ENCODE results near the gene RAB11FIP2. TPM values are rescaled to one million over a fixed set of nuclear protein-coding genes. Genes with fewer than 3 reads are reported as not detected.

The RAB11FIP2 gene
- total RNA-seq, 4 donors from 2014 or later: 27.4 to 52.9 (median 39.8) TPM

DNA sequence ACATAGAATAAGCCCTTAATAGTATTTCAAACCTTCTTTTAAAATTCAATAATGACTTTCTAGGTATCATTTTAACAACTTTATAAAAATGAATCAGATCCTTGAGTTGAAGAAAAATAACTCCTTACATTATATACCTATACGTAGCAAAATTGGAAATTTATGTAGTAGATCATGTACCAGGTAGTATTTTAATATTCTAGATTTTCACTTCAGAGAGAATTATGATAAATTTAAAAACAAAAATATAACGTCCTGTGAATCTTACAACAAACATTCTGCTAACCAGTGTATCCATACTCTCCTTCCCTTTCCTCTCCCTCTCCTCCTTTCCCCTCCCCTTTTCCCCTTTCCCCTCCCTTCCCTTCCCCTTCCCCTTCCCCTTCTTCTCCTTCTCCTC is 6.1 kb upstream of the RAB11FIP2 start:
- no peak overlapping the region for H3K4me3 ChIP-seq (replicated peaks in 1 of 3)
- TF ChIP-seq, protein P1, sequence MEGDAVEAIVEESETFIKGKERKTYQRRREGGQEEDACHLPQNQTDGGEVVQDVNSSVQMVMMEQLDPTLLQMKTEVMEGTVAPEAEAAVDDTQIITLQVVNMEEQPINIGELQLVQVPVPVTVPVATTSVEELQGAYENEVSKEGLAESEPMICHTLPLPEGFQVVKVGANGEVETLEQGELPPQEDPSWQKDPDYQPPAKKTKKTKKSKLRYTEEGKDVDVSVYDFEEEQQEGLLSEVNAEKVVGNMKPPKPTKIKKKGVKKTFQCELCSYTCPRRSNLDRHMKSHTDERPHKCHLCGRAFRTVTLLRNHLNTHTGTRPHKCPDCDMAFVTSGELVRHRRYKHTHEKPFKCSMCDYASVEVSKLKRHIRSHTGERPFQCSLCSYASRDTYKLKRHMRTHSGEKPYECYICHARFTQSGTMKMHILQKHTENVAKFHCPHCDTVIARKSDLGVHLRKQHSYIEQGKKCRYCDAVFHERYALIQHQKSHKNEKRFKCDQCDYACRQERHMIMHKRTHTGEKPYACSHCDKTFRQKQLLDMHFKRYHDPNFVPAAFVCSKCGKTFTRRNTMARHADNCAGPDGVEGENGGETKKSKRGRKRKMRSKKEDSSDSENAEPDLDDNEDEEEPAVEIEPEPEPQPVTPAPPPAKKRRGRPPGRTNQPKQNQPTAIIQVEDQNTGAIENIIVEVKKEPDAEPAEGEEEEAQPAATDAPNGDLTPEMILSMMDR (IDR thresholded peaks at IDR 0.05): no peak
- TF ChIP-seq POLR2A (IDR thresholded peaks at IDR 0.05): no peak
- H3K27me3 ChIP-seq: no peaks in the 10 kb centered on the region
- intact Hi-C loops (cut with DNase I): no loop called here
- no peaks in the 10 kb centered on the region for H3K9me3 ChIP-seq
- no peak overlapping the region for H3K27ac ChIP-seq
- H3K36me3 ChIP-seq: no peaks in the 10 kb centered on the region
- H3K4me1 ChIP-seq: no peaks in the 10 kb centered on the region
- WGBS, 2 donors: 82 to 86% methylated on average over 2 of the region's 2 CpGs
- no peak for DNase-seq

DNA sequence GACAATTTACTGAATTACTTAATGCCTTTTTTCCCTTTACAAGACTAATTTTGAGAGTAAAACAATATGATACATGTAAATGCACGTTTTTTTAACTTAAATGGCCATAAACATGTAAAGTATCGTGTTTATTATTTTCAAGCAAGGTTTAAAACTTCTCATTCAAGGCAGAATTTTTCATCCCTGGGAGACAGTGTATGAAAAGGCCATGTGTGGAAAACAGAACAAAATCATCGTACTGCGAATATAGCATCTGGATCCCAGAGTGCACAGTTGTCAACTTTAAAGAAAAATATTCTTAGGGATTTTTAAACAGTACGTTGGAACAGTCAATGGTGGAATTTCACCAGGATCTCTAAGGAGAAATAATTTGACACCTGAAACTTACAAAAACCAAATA is 1.1 kb upstream of the RAB11FIP2 start:
- no peak for DNase-seq
- TF ChIP-seq, protein P1 (IDR thresholded peaks at IDR 0.05): no peak
- TF ChIP-seq POLR2A (IDR thresholded peaks at IDR 0.05): no peak
- Histone ChIP-seq H3K9me3 (no peaks in the 10 kb centered on the region), H3K36me3 (no peaks in the 10 kb centered on the region), H3K27ac (no peak overlapping the region), H3K27me3 (no peaks in the 10 kb centered on the region), H3K4me3 (replicated peaks in 1 of 3) (no peak overlapping the region), H3K4me1 (peaks cover 22 to 27% of the 10 kb centered on the region in 2 donors)
- intact Hi-C loops (cut with DNase I): no loop called here
- WGBS, 2 donors: 83 to 89% methylated on average over 5 of the region's 5 CpGs

DNA sequence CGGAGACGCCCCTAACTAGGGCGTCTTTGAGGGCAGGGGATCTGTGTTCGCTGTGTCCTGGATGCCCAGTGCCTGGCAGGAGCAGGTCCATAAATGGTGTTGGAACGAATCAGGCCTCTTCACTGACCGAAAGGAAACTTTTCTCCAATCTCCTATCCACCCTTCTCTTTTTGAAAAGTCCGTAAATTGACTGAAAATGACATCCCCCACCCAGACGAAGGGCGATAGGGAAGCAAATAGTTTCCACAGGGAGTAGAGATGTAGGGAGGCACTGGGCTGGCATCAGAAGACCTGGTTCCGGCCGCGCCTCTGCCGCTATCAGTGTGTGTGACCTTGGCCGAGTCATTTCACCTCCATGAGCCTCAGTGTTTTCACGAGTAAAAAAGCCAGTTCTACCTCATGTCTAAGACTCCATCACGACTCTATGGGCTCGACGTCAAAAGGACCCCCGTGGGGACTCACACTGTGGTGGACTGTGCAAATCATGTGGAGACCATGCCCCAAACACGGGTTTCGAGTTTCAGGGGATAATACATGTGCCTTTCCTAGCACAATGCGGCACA is 497 bp upstream of the RAB11FIP2 start:
- Histone ChIP-seq H3K27me3 (no peaks in the 10 kb centered on the region), H3K4me3 (replicated peaks in 1 of 3) (peak overlapping the region; percentile 86 to 97 (median 86)), H3K9me3 (no peaks in the 10 kb centered on the region), H3K36me3 (no peaks in the 10 kb centered on the region), H3K4me1 (peaks cover 27 to 33% of the 10 kb centered on the region in 2 donors), H3K27ac (peak overlapping the region; percentile 12 to 94 (median 87))
- DNase-seq: peak; percentile 1 to 20
- 56 to 61% methylated on average over 16 to 18 of the region's 22 CpGs for WGBS, 2 donors
- intact Hi-C loops (cut with DNase I): no loop called here
- no peak for TF ChIP-seq POLR2A (IDR thresholded peaks at IDR 0.05)
- TF ChIP-seq, protein P1 (IDR thresholded peaks at IDR 0.05): no peak

GRCh38 chr10:118045837-118046394 is 825 bp downstream of the RAB11FIP2 start:
- no peaks in the 10 kb centered on the region for H3K9me3 ChIP-seq
- H3K27me3 ChIP-seq: no peaks in the 10 kb centered on the region
- intact Hi-C loops (cut with DNase I): no loop called here
- H3K4me3 ChIP-seq (replicated peaks in 1 of 3): peak overlapping the region; percentile 86 to 97 (median 86)
- H3K36me3 ChIP-seq: no peaks in the 10 kb centered on the region
- peak overlapping the region; percentile 83 to 94 (median 87) for H3K27ac ChIP-seq
- TF ChIP-seq POLR2A (IDR thresholded peaks at IDR 0.05): no peak
- H3K4me1 ChIP-seq: peaks cover 38 to 44% of the 10 kb centered on the region in 2 donors
- 0% methylated on average over 4 to 6 of the region's 14 CpGs for WGBS, 2 donors
- peak; percentile 44 to 45 for DNase-seq

DNA sequence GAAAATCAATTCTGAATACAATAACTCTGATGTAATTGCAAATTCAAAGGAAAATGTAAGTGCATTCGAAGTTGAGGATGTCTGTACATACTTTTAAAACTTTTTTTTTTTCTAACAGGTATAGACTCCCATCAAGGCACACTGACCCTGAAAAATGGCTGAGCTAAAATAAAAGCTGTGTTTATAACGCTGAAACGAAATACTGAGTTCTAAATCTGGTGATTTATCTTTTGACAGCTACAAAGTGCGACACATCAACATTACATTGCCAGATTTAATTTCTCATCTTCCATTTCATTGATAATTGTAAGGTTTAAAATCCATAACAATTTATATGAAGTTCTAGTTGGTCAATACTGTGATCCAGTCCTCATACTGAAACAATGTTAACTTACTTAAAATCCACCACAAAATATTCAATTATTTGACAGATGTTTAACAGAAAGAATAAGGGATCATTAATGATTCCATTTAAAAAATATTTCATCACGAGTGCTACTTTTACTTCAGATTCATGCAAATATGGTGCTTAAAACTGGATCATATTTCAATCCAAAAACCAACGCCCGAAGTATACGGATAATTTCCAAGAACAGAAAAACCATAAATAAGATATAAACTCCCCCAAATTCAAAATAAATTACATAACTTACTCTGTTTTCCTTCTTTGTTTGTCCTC is 1.4 kb downstream of the RAB11FIP2 start:
- Histone ChIP-seq H3K4me3 (replicated peaks in 1 of 3) (peak overlapping the region; percentile 86 to 97 (median 86)), H3K36me3 (no peaks in the 10 kb centered on the region), H3K9me3 (no peaks in the 10 kb centered on the region), H3K4me1 (peaks cover 43 to 44% of the 10 kb centered on the region in 2 donors), H3K27me3 (no peaks in the 10 kb centered on the region), H3K27ac (peak overlapping the region in 1 of 3 donors; percentile 94)
- no peak for DNase-seq
- 64 to 69% methylated on average over 8 of the region's 8 CpGs for WGBS, 2 donors
- intact Hi-C loops (cut with DNase I): no loop called here
- TF ChIP-seq, protein P1 (IDR thresholded peaks at IDR 0.05): no peak
- TF ChIP-seq POLR2A (IDR thresholded peaks at IDR 0.05): no peak

Data from thyroid gland (tissue), 4 donors.